HG03064 (cell line): ENCODE results near the gene CRB2.

Experiments
- ATAC-seq: cut with Tn5 transposase; IDR thresholded peaks from one replicate; pipeline ENCODE4 v1.9.1; 2021; ENCODE audit warnings: low read depth; ENCODE audit not compliant: unreplicated experiment

The CRB2 gene

GRCh38 chr9:123418052-123418430, 62.0 kb downstream of the CRB2 start:
- ATAC-seq: no peak

- ATAC-seq: no peak
Observed at GRCh38 chr9:123418506-123418905, 62.5 kb downstream of the CRB2 start.

- no peak for ATAC-seq
Observed at GRCh38 chr9:123419091-123419490, 63.1 kb downstream of the CRB2 start.

GRCh38 chr9:123419721-123420591, 64.0 kb downstream of the CRB2 start:
- ATAC-seq: no peak

GRCh38 chr9:123420592-123421111, 64.7 kb downstream of the CRB2 start:
- no peak for ATAC-seq

GRCh38 chr9:123421186-123421585, 65.2 kb downstream of the CRB2 start:
- ATAC-seq: no peak

- no peak for ATAC-seq
Observed at GRCh38 chr9:123421801-123422455, 65.9 kb downstream of the CRB2 start.

- ATAC-seq: no peak
Observed at GRCh38 chr9:123422635-123423310, 66.8 kb downstream of the CRB2 start.

- ATAC-seq: no peak
Observed at GRCh38 chr9:123423311-123423640, 67.3 kb downstream of the CRB2 start.

- no peak for ATAC-seq
Observed at GRCh38 chr9:123424131-123424530, 68.1 kb downstream of the CRB2 start.

GRCh38 chr9:123424552-123425225, 68.7 kb downstream of the CRB2 start:
- ATAC-seq: no peak

GRCh38 chr9:123425261-123425821, 69.3 kb downstream of the CRB2 start:
- ATAC-seq: no peak

- ATAC-seq: no peak
Observed at GRCh38 chr9:123425836-123426365, 69.9 kb downstream of the CRB2 start.

GRCh38 chr9:123426406-123426805, 70.4 kb downstream of the CRB2 start:
- no peak for ATAC-seq
